Liver (tissue), 3 donors: Measurements from ENCODE around the gene TRIM13.

Source experiments
- EGR1 ChIP-seq, 2 donors: IDR thresholded peaks; 2 replicates each; pipeline ENCODE4 v1.6.1; 2016 to 2018; ENCODE audit warnings: antibody characterized with exemption in 2 of 2, low read depth in 2 of 2
- FOXA1 ChIP-seq: IDR thresholded peaks from 2 replicates; pipeline ENCODE4 v1.6.1; 2016; ENCODE audit warnings: antibody characterized with exemption
- FOXA2 ChIP-seq: IDR thresholded peaks from 2 replicates; pipeline ENCODE4 v1.6.1; 2016; ENCODE audit warnings: antibody characterized with exemption
- GABPA ChIP-seq, 2 donors: IDR thresholded peaks in 1 of 2; conservative IDR thresholded peaks in 1 of 2; 2 replicates each; pipeline ENCODE4 v1.6.1; 2016; ENCODE audit warnings: antibody characterized with exemption in 2 of 2, mild to moderate bottlenecking in 1 of 2, moderate library complexity in 1 of 2
- HNF4G ChIP-seq: IDR thresholded peaks from 2 replicates; pipeline ENCODE4 v1.6.1; 2016; ENCODE audit warnings: antibody characterized with exemption
- JUND ChIP-seq, 2 donors: IDR thresholded peaks; 2 replicates each; pipeline ENCODE4 v1.6.1; 2016; ENCODE audit warnings: antibody characterized with exemption in 2 of 2
- RAD21 ChIP-seq, 2 donors: IDR thresholded peaks; 2 replicates each; pipeline ENCODE4 v1.6.1; 2016; ENCODE audit warnings: antibody characterized with exemption in 2 of 2, mild to moderate bottlenecking in 2 of 2
- RXRA ChIP-seq, 2 donors: IDR thresholded peaks; 2 replicates each; pipeline ENCODE4 v1.6.1; 2017 to 2018; ENCODE audit warnings: antibody characterized with exemption in 2 of 2, mild to moderate bottlenecking in 1 of 2
- TAF1 ChIP-seq: conservative IDR thresholded peaks from 2 replicates; pipeline ENCODE4 v1.6.1; 2016; ENCODE audit warnings: antibody characterized with exemption, mild to moderate bottlenecking
- YY1 ChIP-seq: IDR thresholded peaks from 2 replicates; pipeline ENCODE4 v1.6.1; 2016; ENCODE audit warnings: antibody characterized with exemption, mild to moderate bottlenecking
- TF ChIP-seq, protein P1 (sequence below): fragments of 150-350 bp; IDR thresholded peaks from 2 replicates; pipeline ENCODE4 v1.5.1; 2017; ENCODE audit warnings: improper control_type of control experiment, low read depth, low read length; ENCODE audit not compliant: missing input control
- TF ChIP-seq, protein P2 (sequence below): IDR thresholded peaks from 2 replicates; pipeline ENCODE4 v1.6.1; 2016; ENCODE audit warnings: antibody characterized with exemption, mild to moderate bottlenecking
- TF ChIP-seq, protein P3 (sequence below): IDR thresholded peaks from 2 replicates; pipeline ENCODE4 v1.6.1; 2016; ENCODE audit warnings: antibody characterized with exemption
- TF ChIP-seq, protein P4 (sequence below): IDR thresholded peaks from 2 replicates; pipeline ENCODE4 v1.6.1; 2016; ENCODE audit warnings: antibody characterized with exemption
- donor health status: healthy.
- donor health status: healthy.

DNA sequence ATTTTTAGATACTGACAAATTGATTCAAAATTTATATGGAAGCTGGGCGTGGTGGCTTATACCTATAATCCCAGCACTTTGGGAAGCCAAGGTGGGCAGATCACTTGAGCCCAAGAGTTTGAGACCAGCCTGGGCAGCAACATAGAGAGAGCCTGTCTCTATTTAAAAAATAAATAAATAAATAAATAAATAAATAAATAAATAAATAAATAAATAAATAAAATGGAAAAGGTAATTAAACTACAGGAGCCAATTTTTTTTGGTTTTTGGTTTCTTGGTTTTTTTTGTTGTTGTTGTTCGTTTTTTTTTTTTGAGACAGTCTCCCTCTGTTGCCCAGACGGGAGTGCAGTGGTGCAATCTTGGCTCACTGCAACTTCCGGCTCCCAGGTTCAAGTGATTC lies 29.4 kb upstream of the TRIM13 start:
- TF ChIP-seq, protein P1, sequence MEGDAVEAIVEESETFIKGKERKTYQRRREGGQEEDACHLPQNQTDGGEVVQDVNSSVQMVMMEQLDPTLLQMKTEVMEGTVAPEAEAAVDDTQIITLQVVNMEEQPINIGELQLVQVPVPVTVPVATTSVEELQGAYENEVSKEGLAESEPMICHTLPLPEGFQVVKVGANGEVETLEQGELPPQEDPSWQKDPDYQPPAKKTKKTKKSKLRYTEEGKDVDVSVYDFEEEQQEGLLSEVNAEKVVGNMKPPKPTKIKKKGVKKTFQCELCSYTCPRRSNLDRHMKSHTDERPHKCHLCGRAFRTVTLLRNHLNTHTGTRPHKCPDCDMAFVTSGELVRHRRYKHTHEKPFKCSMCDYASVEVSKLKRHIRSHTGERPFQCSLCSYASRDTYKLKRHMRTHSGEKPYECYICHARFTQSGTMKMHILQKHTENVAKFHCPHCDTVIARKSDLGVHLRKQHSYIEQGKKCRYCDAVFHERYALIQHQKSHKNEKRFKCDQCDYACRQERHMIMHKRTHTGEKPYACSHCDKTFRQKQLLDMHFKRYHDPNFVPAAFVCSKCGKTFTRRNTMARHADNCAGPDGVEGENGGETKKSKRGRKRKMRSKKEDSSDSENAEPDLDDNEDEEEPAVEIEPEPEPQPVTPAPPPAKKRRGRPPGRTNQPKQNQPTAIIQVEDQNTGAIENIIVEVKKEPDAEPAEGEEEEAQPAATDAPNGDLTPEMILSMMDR, result no peak
- TF ChIP-seq EGR1 (IDR thresholded peaks at IDR 0.05; ENCODE audit: low read depth in 2 of 2) (no peak), TAF1 (no peak), RXRA (IDR thresholded peaks at IDR 0.05) (no peak), GABPA (IDR thresholded peaks at IDR 0.05 in 1 of 2, conservative IDR thresholded peaks at IDR 0.05 in 1 of 2) (no peak), JUND (IDR thresholded peaks at IDR 0.05) (no peak), RAD21 (IDR thresholded peaks at IDR 0.05) (no peak), YY1 (no peak), FOXA2 (no peak), FOXA1 (no peak), HNF4G (no peak)
- TF ChIP-seq, protein P2, sequence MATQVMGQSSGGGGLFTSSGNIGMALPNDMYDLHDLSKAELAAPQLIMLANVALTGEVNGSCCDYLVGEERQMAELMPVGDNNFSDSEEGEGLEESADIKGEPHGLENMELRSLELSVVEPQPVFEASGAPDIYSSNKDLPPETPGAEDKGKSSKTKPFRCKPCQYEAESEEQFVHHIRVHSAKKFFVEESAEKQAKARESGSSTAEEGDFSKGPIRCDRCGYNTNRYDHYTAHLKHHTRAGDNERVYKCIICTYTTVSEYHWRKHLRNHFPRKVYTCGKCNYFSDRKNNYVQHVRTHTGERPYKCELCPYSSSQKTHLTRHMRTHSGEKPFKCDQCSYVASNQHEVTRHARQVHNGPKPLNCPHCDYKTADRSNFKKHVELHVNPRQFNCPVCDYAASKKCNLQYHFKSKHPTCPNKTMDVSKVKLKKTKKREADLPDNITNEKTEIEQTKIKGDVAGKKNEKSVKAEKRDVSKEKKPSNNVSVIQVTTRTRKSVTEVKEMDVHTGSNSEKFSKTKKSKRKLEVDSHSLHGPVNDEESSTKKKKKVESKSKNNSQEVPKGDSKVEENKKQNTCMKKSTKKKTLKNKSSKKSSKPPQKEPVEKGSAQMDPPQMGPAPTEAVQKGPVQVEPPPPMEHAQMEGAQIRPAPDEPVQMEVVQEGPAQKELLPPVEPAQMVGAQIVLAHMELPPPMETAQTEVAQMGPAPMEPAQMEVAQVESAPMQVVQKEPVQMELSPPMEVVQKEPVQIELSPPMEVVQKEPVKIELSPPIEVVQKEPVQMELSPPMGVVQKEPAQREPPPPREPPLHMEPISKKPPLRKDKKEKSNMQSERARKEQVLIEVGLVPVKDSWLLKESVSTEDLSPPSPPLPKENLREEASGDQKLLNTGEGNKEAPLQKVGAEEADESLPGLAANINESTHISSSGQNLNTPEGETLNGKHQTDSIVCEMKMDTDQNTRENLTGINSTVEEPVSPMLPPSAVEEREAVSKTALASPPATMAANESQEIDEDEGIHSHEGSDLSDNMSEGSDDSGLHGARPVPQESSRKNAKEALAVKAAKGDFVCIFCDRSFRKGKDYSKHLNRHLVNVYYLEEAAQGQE, result no peak
- TF ChIP-seq, protein P3, sequence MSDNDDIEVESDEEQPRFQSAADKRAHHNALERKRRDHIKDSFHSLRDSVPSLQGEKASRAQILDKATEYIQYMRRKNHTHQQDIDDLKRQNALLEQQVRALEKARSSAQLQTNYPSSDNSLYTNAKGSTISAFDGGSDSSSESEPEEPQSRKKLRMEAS, result no peak
- TF ChIP-seq, protein P4, sequence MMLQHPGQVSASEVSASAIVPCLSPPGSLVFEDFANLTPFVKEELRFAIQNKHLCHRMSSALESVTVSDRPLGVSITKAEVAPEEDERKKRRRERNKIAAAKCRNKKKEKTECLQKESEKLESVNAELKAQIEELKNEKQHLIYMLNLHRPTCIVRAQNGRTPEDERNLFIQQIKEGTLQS, result no peak
